MM.1S (cell line): ENCODE measurements around the gene STK36.

Source experiments
- CTCF ChIP-seq: fragments of 300-600 bp; sonication (generic); IDR thresholded peaks from 2 replicates; pipeline ENCODE4 v1.5.1; 2016; ENCODE audit warnings: antibody characterized with exemption, low read length, mixed read lengths
- EZH2 ChIP-seq: fragments of 300-600 bp; sonication (generic); optimal IDR thresholded peaks from 2 replicates; pipeline ENCODE3; 2017; ENCODE audit warnings: low read depth, mild to moderate bottlenecking, antibody characterized with exemption, low read length, mixed read lengths
- EZH2phosphoT487 ChIP-seq: fragments of 300-600 bp; sonication (generic); IDR thresholded peaks from 2 replicates; pipeline ENCODE4 v1.6.1; 2018; ENCODE audit warnings: antibody characterized with exemption, low read length

GRCh38 chr2:218736531-218736930 lies 64.6 kb downstream of the STK36 start:
- TF ChIP-seq CTCF (no peak), EZH2 (no peak), EZH2phosphoT487 (no peak)
